Mammary epithelial cell (primary cell): ENCODE results near the gene LYPD5.

ENCODE experiments used
- CTCF ChIP-seq, 2 donors: IDR thresholded peaks in 1 of 2; conservative IDR thresholded peaks in 1 of 2; 2 replicates each; pipeline ENCODE4 v1.5.1; 2011 to 2012; ENCODE audit warnings: inconsistent platforms in 2 of 2, low read length in 2 of 2, mild to moderate bottlenecking in 2 of 2, control low read depth in 1 of 2, low read depth in 1 of 2; ENCODE audit not compliant: insufficient read depth in 1 of 2; ENCODE audit errors: extremely low read depth in 1 of 2
- EZH2 ChIP-seq: IDR thresholded peaks from 2 replicates; pipeline ENCODE4 v1.6.1; 2012; ENCODE audit warnings: low read length, inconsistent platforms, borderline replicate concordance

GRCh38 chr19:43782689-43783231, 19.5 kb downstream of the LYPD5 start:
- TF ChIP-seq EZH2 (no peak), CTCF (conservative IDR thresholded peaks at IDR 0.05 in 1 of 2, IDR thresholded peaks at IDR 0.05 in 1 of 2; ENCODE audit: extremely low read depth in 1 of 2, insufficient read depth in 1 of 2, low read depth in 1 of 2, low read length in 2 of 2) (no peak)
